Urinary bladder (tissue), 4 donors: ENCODE data around the gene USP12. TPM values are rescaled to one million over a fixed set of nuclear protein-coding genes. Genes with fewer than 3 reads are reported as not detected.
A peak's percentile ranks its signal among the peaks of the same experiment; 100 is the strongest.
"Not testable (repeated sequence)": the region's sequence is repeated elsewhere in the genome, so short reads cannot be mapped to it uniquely, and the experiment has no call there.

Source experiments
- DNase-seq: peaks from one replicate; pipeline ENCODE4 v3.0.0-alpha.2; 2015; ENCODE audit errors: extremely low spot score
- H3K27ac ChIP-seq: one replicate; pipeline ENCODE4 v1.5.1; 2013; ENCODE audit warnings: low read depth, mild to moderate bottlenecking, moderate library complexity
- H3K36me3 ChIP-seq: one replicate; pipeline ENCODE4 v1.6.1; 2013; ENCODE audit warnings: mild to moderate bottlenecking, moderate library complexity; ENCODE audit not compliant: insufficient read depth
- H3K4me1 ChIP-seq: one replicate; pipeline ENCODE4 v1.6.1; 2013; ENCODE audit warnings: mild to moderate bottlenecking, moderate library complexity; ENCODE audit not compliant: insufficient read depth
- H3K4me3 ChIP-seq: one replicate; pipeline ENCODE4 v1.5.1; 2013; ENCODE audit warnings: low read depth, low read length
- WGBS: extraction: QIAGEN DNeasy Blood & Tissue Kit; methylation state at CpG from one replicate; pipeline ENCODE4 v1.1.7; 2013; 5-methylcytosine and 5-hydroxymethylcytosine counted together
- polyA plus RNA-seq: library from polyadenylated mRNA; stranded (reverse); fragments of 200-250 nt; gene quantifications from one replicate; pipeline ENCODE4 v1.2.3, GENCODE V29; 2013
- total RNA-seq: library from RNA; depleted of rRNA; stranded (reverse); fragments of >200 nt; gene quantifications from one replicate; pipeline ENCODE4 v1.2.3, GENCODE V29; 2014
- donor health status: healthy with polysubstance abuse.
- donor health status: healthy.

The USP12 gene
- 45.0 TPM for total RNA-seq
- 21.8 TPM for polyA plus RNA-seq

- H3K27ac ChIP-seq = peak within 1 kb of the TSS; percentile 91
- H3K4me1 ChIP-seq = no peaks in the 10 kb centered on the region
- WGBS = under 1% methylated on average over 87 of the region's 88 CpGs
Observed at GRCh38 chr13:27171244-27171826, at the start of gene USP12. Gene USP12 (minus strand): TSS chr13:27171811. CDS start chr13:27171639, 172 bp downstream.

GRCh38 chr13:27219611-27220010, 48.0 kb upstream of the USP12 start:
- 89% methylated on average over 19 of the region's 19 CpGs for WGBS
- Histone ChIP-seq H3K36me3 (no peaks in the 10 kb centered on the region), H3K4me1 (no peaks in the 10 kb centered on the region), H3K27ac (no peak overlapping the region), H3K4me3 (no peak overlapping the region)
- no peak for DNase-seq

More at GRCh38 chr13:27171244-27171826, at the start of gene USP12:
- DNase-seq = no peak
- no peaks in the 10 kb centered on the region for H3K36me3 ChIP-seq
- peak within 1 kb of the TSS; percentile 99 for H3K4me3 ChIP-seq

GRCh38 chr13:27218861-27219260, 47.2 kb upstream of the USP12 start:
- WGBS = 77% methylated on average over 1 of the region's 1 CpG
- H3K36me3 ChIP-seq, H3K27ac ChIP-seq, H3K4me1 ChIP-seq, DNase-seq, H3K4me3 ChIP-seq: not testable (repeated sequence)

- H3K4me3 ChIP-seq, H3K4me1 ChIP-seq, H3K27ac ChIP-seq, DNase-seq, H3K36me3 ChIP-seq: not testable (repeated sequence)
- 65% methylated on average over 2 of the region's 2 CpGs for WGBS
Observed at GRCh38 chr13:27217791-27218190, 46.2 kb upstream of the USP12 start.

GRCh38 chr13:27213386-27213785, 41.8 kb upstream of the USP12 start:
- H3K4me3 ChIP-seq, H3K4me1 ChIP-seq, DNase-seq, H3K27ac ChIP-seq, H3K36me3 ChIP-seq: not testable (repeated sequence)
- 89% methylated on average over 5 of the region's 5 CpGs for WGBS

GRCh38 chr13:27211771-27212364, 40.3 kb upstream of the USP12 start:
- 87% methylated on average over 17 of the region's 17 CpGs for WGBS
- H3K27ac ChIP-seq = no peak overlapping the region
- DNase-seq = no peak

GRCh38 chr13:27211271-27211670, 39.7 kb upstream of the USP12 start:
- no peak overlapping the region for H3K4me3 ChIP-seq
- DNase-seq = no peak
- 97% methylated on average over 1 of the region's 1 CpG for WGBS
- H3K27ac ChIP-seq = no peak overlapping the region
- no peaks in the 10 kb centered on the region for H3K36me3 ChIP-seq
- no peaks in the 10 kb centered on the region for H3K4me1 ChIP-seq

More at GRCh38 chr13:27211771-27212364, 40.3 kb upstream of the USP12 start:
- Histone ChIP-seq H3K4me1 (no peaks in the 10 kb centered on the region), H3K4me3 (no peak overlapping the region), H3K36me3 (no peaks in the 10 kb centered on the region)

GRCh38 chr13:27208514-27208913, 36.9 kb upstream of the USP12 start:
- H3K4me3 ChIP-seq = no peak overlapping the region
- no peak for DNase-seq
- no peaks in the 10 kb centered on the region for H3K4me1 ChIP-seq
- 98% methylated on average over 1 of the region's 1 CpG for WGBS
- H3K27ac ChIP-seq = no peak overlapping the region
- H3K36me3 ChIP-seq = no peaks in the 10 kb centered on the region

GRCh38 chr13:27203854-27204253, 32.2 kb upstream of the USP12 start:
- 73% methylated on average over 3 of the region's 3 CpGs for WGBS
- no peak for DNase-seq
- no peak overlapping the region for H3K27ac ChIP-seq
- H3K4me1 ChIP-seq = no peaks in the 10 kb centered on the region
- H3K4me3 ChIP-seq = no peak overlapping the region
- no peaks in the 10 kb centered on the region for H3K36me3 ChIP-seq

- no peak for DNase-seq
- Histone ChIP-seq H3K27ac (no peak overlapping the region), H3K4me3 (no peak overlapping the region), H3K36me3 (no peaks in the 10 kb centered on the region), H3K4me1 (no peaks in the 10 kb centered on the region)
- WGBS = 83% methylated on average over 4 of the region's 4 CpGs
Observed at GRCh38 chr13:27203186-27203585, 31.6 kb upstream of the USP12 start.

GRCh38 chr13:27201661-27202060, 30.1 kb upstream of the USP12 start:
- no peak for DNase-seq
- H3K4me3 ChIP-seq = no peak overlapping the region
- H3K4me1 ChIP-seq = no peaks in the 10 kb centered on the region
- no peaks in the 10 kb centered on the region for H3K36me3 ChIP-seq
- 86% methylated on average over 1 of the region's 1 CpG for WGBS
- H3K27ac ChIP-seq = no peak overlapping the region

GRCh38 chr13:27200413-27201070, 28.9 kb upstream of the USP12 start:
- 57% methylated on average over 1 of the region's 1 CpG for WGBS
- H3K4me1 ChIP-seq = no peaks in the 10 kb centered on the region
- H3K4me3 ChIP-seq = no peak overlapping the region
- no peak for DNase-seq
- no peaks in the 10 kb centered on the region for H3K36me3 ChIP-seq
- no peak overlapping the region for H3K27ac ChIP-seq

GRCh38 chr13:27199696-27200095, 28.1 kb upstream of the USP12 start:
- H3K27ac ChIP-seq = no peak overlapping the region
- DNase-seq = no peak
- H3K36me3 ChIP-seq = no peaks in the 10 kb centered on the region
- no peaks in the 10 kb centered on the region for H3K4me1 ChIP-seq
- H3K4me3 ChIP-seq = no peak overlapping the region
- 68% methylated on average over 2 of the region's 2 CpGs for WGBS

- Histone ChIP-seq H3K27ac (no peak overlapping the region), H3K36me3 (no peaks in the 10 kb centered on the region), H3K4me3 (no peak overlapping the region), H3K4me1 (no peaks in the 10 kb centered on the region)
- no peak for DNase-seq
- 86% methylated on average over 3 of the region's 3 CpGs for WGBS
Observed at GRCh38 chr13:27199211-27199610, 27.6 kb upstream of the USP12 start.
